Measurements from ENCODE around the gene PCSK7. TPM values are rescaled to one million over a fixed set of nuclear protein-coding genes. Genes with fewer than 3 reads are reported as not detected.

PCSK7 gene
- polyA plus RNA-seq, 1 donor (not counting 4 experiments of a cell fraction or from before 2014, with no cell fraction given): 32.9 TPM

DNA sequence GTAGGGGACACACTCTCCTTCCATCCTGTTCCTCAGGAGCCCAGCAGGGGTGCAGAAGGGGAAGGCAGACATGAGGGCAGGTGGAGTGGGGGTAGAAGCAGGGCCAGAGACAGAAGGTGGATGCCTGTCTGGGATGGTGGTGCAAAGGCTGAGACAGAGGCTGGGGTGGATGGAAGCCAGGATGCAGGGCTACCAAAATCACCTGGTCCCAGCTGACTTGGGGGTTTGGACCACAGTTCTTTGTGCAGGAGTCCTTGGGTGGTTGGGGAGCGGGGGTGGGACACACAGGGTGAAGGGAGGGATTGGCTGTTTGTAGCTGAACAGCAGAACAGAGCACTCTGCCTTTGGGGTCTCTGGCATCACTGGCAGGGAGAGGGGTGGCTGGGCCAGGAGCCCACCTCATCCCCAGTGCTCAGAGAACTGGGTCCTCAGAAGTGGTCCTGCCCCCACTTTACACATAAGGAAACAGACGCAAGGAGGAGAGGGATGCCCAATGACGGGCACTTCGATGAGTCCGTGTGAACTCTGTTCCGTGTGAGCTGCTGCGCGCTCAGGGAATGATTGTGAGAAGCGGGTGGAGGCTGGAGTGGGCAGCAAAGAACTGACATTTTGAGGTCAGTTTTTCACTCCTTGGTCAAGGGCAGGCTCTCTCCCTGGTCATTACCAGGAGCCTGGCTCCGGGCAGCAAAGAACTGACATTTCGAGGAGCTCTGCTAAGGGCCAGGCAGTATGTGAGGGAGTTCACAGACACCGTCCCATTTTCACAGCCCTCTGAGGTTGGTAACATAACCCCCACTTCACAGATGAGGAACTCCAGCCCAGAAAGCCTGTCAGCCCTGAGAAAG, 30.8 kb downstream of the PCSK7 start:
- H4K20me1 ChIP-seq (ENCODE audit: control insufficient read depth, extremely low read depth, insufficient read depth, low read length): no peaks in the 10 kb centered on the region
- no peak for FAIRE-seq
- dilution Hi-C loops (cut with MboI; ENCODE audit: extremely low pct_ligation_motif_present, low sequenced_read_pairs): no loop called here
- no peak overlapping the region for H2AFZ ChIP-seq (ENCODE audit: control insufficient read depth, low read length)
- no peaks in the 10 kb centered on the region for H3K79me2 ChIP-seq (ENCODE audit: control insufficient read depth, insufficient read depth, low read length)
- H3K4me2 ChIP-seq (ENCODE audit: control insufficient read depth, extremely low read depth, insufficient read depth, low read depth, low read length): no peak overlapping the region
- DNase-seq (ENCODE audit: low read depth, low spot score): no peak
- H3K4me3 ChIP-seq (ENCODE audit: control insufficient read depth in 2 of 3, extremely low read depth in 1 of 3, insufficient read depth in 2 of 3, low read depth in 1 of 3, low read length in 3 of 3): no peak overlapping the region
- H3K36me3 ChIP-seq (ENCODE audit: control insufficient read depth in 2 of 2, extremely low read depth in 1 of 2, insufficient read depth in 2 of 2, low read length in 2 of 2): peaks cover 7 to 9% of the 10 kb centered on the region in 2 experiments
- TF ChIP-seq, protein P1, sequence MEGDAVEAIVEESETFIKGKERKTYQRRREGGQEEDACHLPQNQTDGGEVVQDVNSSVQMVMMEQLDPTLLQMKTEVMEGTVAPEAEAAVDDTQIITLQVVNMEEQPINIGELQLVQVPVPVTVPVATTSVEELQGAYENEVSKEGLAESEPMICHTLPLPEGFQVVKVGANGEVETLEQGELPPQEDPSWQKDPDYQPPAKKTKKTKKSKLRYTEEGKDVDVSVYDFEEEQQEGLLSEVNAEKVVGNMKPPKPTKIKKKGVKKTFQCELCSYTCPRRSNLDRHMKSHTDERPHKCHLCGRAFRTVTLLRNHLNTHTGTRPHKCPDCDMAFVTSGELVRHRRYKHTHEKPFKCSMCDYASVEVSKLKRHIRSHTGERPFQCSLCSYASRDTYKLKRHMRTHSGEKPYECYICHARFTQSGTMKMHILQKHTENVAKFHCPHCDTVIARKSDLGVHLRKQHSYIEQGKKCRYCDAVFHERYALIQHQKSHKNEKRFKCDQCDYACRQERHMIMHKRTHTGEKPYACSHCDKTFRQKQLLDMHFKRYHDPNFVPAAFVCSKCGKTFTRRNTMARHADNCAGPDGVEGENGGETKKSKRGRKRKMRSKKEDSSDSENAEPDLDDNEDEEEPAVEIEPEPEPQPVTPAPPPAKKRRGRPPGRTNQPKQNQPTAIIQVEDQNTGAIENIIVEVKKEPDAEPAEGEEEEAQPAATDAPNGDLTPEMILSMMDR (optimal IDR thresholded peaks at IDR 0.05 in 1 of 3, IDR thresholded peaks at IDR 0.05 in 1 of 3, conservative IDR thresholded peaks at IDR 0.05 in 1 of 3; ENCODE audit: extremely low read depth in 1 of 3, insufficient read depth in 2 of 3, low read length in 3 of 3): no peak
- TF ChIP-seq EZH2 (IDR thresholded peaks at IDR 0.05; ENCODE audit: low read length): no peak
- H3K4me1 ChIP-seq (ENCODE audit: control insufficient read depth, extremely low read depth, insufficient read depth, low read length): peaks cover 8% of the 10 kb centered on the region
- no peaks in the 10 kb centered on the region for H3K9me3 ChIP-seq (ENCODE audit: control insufficient read depth, low read depth, low read length)
- no peak overlapping the region for H3K27ac ChIP-seq (ENCODE audit: control insufficient read depth, insufficient read depth, low read length)
- H3K9me1 ChIP-seq (ENCODE audit: control insufficient read depth, extremely low read depth, insufficient read depth, low read length): no peaks in the 10 kb centered on the region
- no peaks in the 10 kb centered on the region for H3K27me3 ChIP-seq (ENCODE audit: control insufficient read depth, extremely low read depth, insufficient read depth, low read length)
- H3K9ac ChIP-seq (ENCODE audit: control insufficient read depth, extremely low read depth, insufficient read depth, low read length): no peak overlapping the region

DNA sequence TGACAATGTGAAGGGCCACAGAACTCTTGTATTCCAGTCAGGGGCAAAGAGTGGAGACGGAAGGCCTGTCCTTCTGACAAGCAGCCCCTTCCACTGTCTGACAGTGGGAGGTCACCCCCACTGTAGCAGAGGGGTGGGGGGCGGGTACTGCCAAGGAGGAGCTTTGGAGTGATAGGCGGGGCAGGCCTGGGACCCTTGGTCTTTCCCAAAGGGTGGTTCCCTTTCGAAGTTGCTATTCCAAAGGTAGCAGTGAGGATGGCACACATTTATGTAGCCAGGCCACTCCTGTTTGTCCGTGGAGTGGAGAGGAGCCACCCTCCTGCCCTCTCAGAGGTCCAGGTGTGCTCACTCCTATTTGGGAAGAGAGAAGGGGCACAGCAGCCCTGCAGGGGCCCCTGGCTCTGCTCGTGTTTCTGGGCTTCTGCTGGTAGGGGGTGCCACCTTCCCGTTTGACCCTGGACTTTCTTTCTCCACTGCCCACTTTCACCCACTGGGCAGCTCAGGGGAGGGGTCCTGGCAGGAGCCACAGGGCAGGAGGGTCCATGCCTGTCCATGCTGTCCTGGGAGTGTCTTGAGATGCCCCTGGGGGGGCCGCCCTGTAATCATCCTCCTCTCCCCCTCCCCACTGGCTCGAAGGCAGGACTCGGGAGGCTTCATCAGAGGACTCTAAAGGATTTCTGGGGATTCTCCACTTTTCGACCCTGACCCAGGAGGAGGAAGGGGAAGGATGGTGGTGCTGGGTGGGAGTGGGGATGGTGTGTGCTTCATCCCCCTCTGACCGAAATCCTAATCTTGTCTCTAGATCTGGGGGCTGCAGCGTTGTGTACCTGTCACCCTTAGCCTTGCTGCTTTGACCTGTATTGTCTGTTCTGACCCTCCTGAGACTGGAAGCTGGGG, 31.7 kb downstream of the PCSK7 start:
- dilution Hi-C loops (cut with MboI; ENCODE audit: extremely low pct_ligation_motif_present, low sequenced_read_pairs): no loop called here
- Histone ChIP-seq H2AFZ (ENCODE audit: control insufficient read depth, low read length) (no peak overlapping the region), H3K4me3 (ENCODE audit: control insufficient read depth in 2 of 3, extremely low read depth in 1 of 3, insufficient read depth in 2 of 3, low read depth in 1 of 3, low read length in 3 of 3) (no peak overlapping the region), H3K9ac (ENCODE audit: control insufficient read depth, extremely low read depth, insufficient read depth, low read length) (no peak overlapping the region), H3K79me2 (ENCODE audit: control insufficient read depth, insufficient read depth, low read length) (no peaks in the 10 kb centered on the region), H3K9me1 (ENCODE audit: control insufficient read depth, extremely low read depth, insufficient read depth, low read length) (no peaks in the 10 kb centered on the region), H3K27me3 (ENCODE audit: control insufficient read depth, extremely low read depth, insufficient read depth, low read length) (no peaks in the 10 kb centered on the region), H3K36me3 (ENCODE audit: control insufficient read depth in 2 of 2, extremely low read depth in 1 of 2, insufficient read depth in 2 of 2, low read length in 2 of 2) (peaks cover 5 to 6% of the 10 kb centered on the region in 2 experiments), H3K4me1 (ENCODE audit: control insufficient read depth, extremely low read depth, insufficient read depth, low read length) (peaks cover 8% of the 10 kb centered on the region), H4K20me1 (ENCODE audit: control insufficient read depth, extremely low read depth, insufficient read depth, low read length) (no peaks in the 10 kb centered on the region), H3K4me2 (ENCODE audit: control insufficient read depth, extremely low read depth, insufficient read depth, low read depth, low read length) (no peak overlapping the region), H3K9me3 (ENCODE audit: control insufficient read depth, low read depth, low read length) (no peaks in the 10 kb centered on the region), H3K27ac (ENCODE audit: control insufficient read depth, insufficient read depth, low read length) (no peak overlapping the region)
- FAIRE-seq (no peak), DNase-seq (ENCODE audit: low read depth, low spot score) (no peak)
- TF ChIP-seq, protein P1 (optimal IDR thresholded peaks at IDR 0.05 in 1 of 3, IDR thresholded peaks at IDR 0.05 in 1 of 3, conservative IDR thresholded peaks at IDR 0.05 in 1 of 3; ENCODE audit: extremely low read depth in 1 of 3, insufficient read depth in 2 of 3, low read length in 3 of 3): no peak
- no peak for TF ChIP-seq EZH2 (IDR thresholded peaks at IDR 0.05; ENCODE audit: low read length)

All from keratinocyte (primary cell).